Keratinocyte (primary cell): ENCODE measurements around the gene GATD1. TPM values are rescaled to one million over a fixed set of nuclear protein-coding genes. Genes with fewer than 3 reads are reported as not detected.

Experiments
- DNase-seq: peaks from one replicate; pipeline ENCODE4 v3.0.0-alpha.2; 2011; ENCODE audit warnings: low read depth, missing footprints, low spot score
- FAIRE-seq: peaks from 2 replicates; lab custom pipeline; 2011; peaks lifted over from hg19 to GRCh38; lab: Jason Lieb, UNC
- H2AFZ ChIP-seq: 2 replicates; pipeline ENCODE4 v1.6.0; 2012; ENCODE audit warnings: low read length, control low read depth, inconsistent platforms; ENCODE audit not compliant: control insufficient read depth
- H3K27ac ChIP-seq: 2 replicates; pipeline ENCODE4 v1.5.1; 2011; ENCODE audit warnings: low read length; ENCODE audit not compliant: control insufficient read depth, insufficient read depth
- H3K27me3 ChIP-seq: 3 replicates; pipeline ENCODE4 v1.6.0; 2011; ENCODE audit warnings: low read length; ENCODE audit not compliant: control insufficient read depth, insufficient read depth; ENCODE audit errors: extremely low read depth
- H3K36me3 ChIP-seq, 2 experiments: 2 replicates in 1 of 2; 3 replicates in 1 of 2; pipeline ENCODE4 v1.5.1; 2011; ENCODE audit warnings: low read length in 2 of 2, mild to moderate bottlenecking in 1 of 2; ENCODE audit not compliant: control insufficient read depth in 2 of 2, insufficient read depth in 2 of 2; ENCODE audit errors: extremely low read depth in 1 of 2
- H3K4me1 ChIP-seq: 3 replicates; pipeline ENCODE4 v1.5.1; 2011; ENCODE audit warnings: low read length; ENCODE audit not compliant: control insufficient read depth, insufficient read depth; ENCODE audit errors: extremely low read depth
- H3K4me2 ChIP-seq: 3 replicates; pipeline ENCODE4 v1.6.0; 2011; ENCODE audit warnings: low read depth, low read length; ENCODE audit not compliant: control insufficient read depth, insufficient read depth; ENCODE audit errors: extremely low read depth
- H3K4me3 ChIP-seq, 3 experiments: fragments of 200-600 bp in 1 of 3; sonication (generic) in 1 of 3; 2 replicates in 2 of 3; 3 replicates in 1 of 3; pipeline ENCODE4 v1.5.1; 2011 to 2016; ENCODE audit warnings: low read length in 3 of 3, mild to moderate bottlenecking in 3 of 3, control low read depth in 2 of 3, inconsistent platforms in 1 of 3, low read depth in 1 of 3, mixed read lengths in 1 of 3, mixed run types in 1 of 3, moderate library complexity in 1 of 3; ENCODE audit not compliant: control insufficient read depth in 2 of 3, insufficient read depth in 2 of 3; ENCODE audit errors: extremely low read depth in 1 of 3
- H3K79me2 ChIP-seq: 2 replicates; pipeline ENCODE4 v1.6.0; 2012; ENCODE audit warnings: low read length; ENCODE audit not compliant: control insufficient read depth, insufficient read depth
- H3K9ac ChIP-seq: 3 replicates; pipeline ENCODE4 v1.6.0; 2011; ENCODE audit warnings: low read length; ENCODE audit not compliant: control insufficient read depth, insufficient read depth; ENCODE audit errors: extremely low read depth
- H3K9me1 ChIP-seq: 3 replicates; pipeline ENCODE4 v1.6.0; 2011; ENCODE audit warnings: low read length; ENCODE audit not compliant: control insufficient read depth, insufficient read depth; ENCODE audit errors: extremely low read depth
- H3K9me3 ChIP-seq: 2 replicates; pipeline ENCODE4 v1.5.1; 2012; ENCODE audit warnings: low read depth, low read length; ENCODE audit not compliant: control insufficient read depth
- H4K20me1 ChIP-seq: 3 replicates; pipeline ENCODE4 v1.6.0; 2011; ENCODE audit warnings: low read length; ENCODE audit not compliant: control insufficient read depth, insufficient read depth; ENCODE audit errors: extremely low read depth
- EZH2 ChIP-seq: IDR thresholded peaks from one replicate; pipeline ENCODE4 v1.6.1; 2012; ENCODE audit warnings: inconsistent platforms, mild to moderate bottlenecking, low read length, moderate library complexity
- dilution Hi-C: fragments of 300-500 bp; cut with MboI; formaldehyde crosslinking; loops from one replicate; pipeline ENCODE4 v1.7.0; 2020; ENCODE audit warnings: low sequenced_read_pairs; ENCODE audit not compliant: extremely low pct_ligation_motif_present
- polyA plus RNA-seq, 5 experiments: library from polyadenylated mRNA; depleted of rRNA in 3 of 5; stranded (reverse) in 3 of 5; stranded (forward) in 1 of 5; unstranded in 1 of 5; fragments of >200 nt; gene quantifications; 1 replicate in 1 of 5; 2 replicates in 3 of 5; 3 replicates in 1 of 5; pipeline versions ENCODE4 v1.2.1 to v1.2.3, GENCODE V29; 2011 to 2012; ENCODE audit warnings: missing spikeins in 2 of 5, low read depth in 1 of 5, low replicate concordance in 1 of 5
- TF ChIP-seq, protein P1 (sequence below), 3 experiments: IDR thresholded peaks in 1 of 3; conservative IDR thresholded peaks in 1 of 3; optimal IDR thresholded peaks in 1 of 3; 2 replicates in 2 of 3; 3 replicates in 1 of 3; pipeline versions ENCODE3 to v1.5.1; 2011; ENCODE audit warnings: low read length in 3 of 3, mild to moderate bottlenecking in 3 of 3, moderate library complexity in 2 of 3, control low read depth in 1 of 3, inconsistent platforms in 1 of 3; ENCODE audit not compliant: insufficient read depth in 2 of 3; ENCODE audit errors: extremely low read depth in 1 of 3

Gene GATD1
- polyA plus RNA-seq, 1 donor (not counting 4 experiments of a cell fraction or from before 2014, with no cell fraction given) = 24.4 TPM

DNA sequence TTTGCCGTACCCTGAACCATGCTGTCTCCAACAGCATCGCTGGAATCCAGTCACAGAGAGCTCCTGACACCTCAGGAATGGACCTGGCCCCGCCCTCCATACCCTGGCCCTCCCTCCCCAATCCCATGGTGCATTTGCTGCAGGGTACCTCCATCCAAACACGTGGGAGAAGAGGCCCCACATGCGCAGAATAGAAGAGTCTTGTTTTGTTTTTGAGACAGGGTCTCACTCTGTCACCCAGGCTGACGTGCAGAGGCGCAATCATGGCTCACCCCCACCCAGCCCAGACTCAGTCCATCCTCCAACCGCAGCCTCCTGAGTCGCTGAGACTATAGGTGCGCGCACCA lies 39.1 kb upstream of the GATD1 start:
- Histone ChIP-seq H3K9me1 (peaks cover 7% of the 10 kb centered on the region), H4K20me1 (peaks cover 12% of the 10 kb centered on the region), H2AFZ (no peak overlapping the region), H3K36me3 (peaks cover 25% of the 10 kb centered on the region in 2 experiments), H3K79me2 (peaks cover 18% of the 10 kb centered on the region), H3K27ac (no peak overlapping the region), H3K4me1 (peaks cover 29% of the 10 kb centered on the region), H3K4me2 (no peak overlapping the region), H3K27me3 (no peaks in the 10 kb centered on the region), H3K9ac (no peak overlapping the region), H3K4me3 (no peak overlapping the region), H3K9me3 (no peaks in the 10 kb centered on the region)
- TF ChIP-seq EZH2 = no peak
- TF ChIP-seq, protein P1, sequence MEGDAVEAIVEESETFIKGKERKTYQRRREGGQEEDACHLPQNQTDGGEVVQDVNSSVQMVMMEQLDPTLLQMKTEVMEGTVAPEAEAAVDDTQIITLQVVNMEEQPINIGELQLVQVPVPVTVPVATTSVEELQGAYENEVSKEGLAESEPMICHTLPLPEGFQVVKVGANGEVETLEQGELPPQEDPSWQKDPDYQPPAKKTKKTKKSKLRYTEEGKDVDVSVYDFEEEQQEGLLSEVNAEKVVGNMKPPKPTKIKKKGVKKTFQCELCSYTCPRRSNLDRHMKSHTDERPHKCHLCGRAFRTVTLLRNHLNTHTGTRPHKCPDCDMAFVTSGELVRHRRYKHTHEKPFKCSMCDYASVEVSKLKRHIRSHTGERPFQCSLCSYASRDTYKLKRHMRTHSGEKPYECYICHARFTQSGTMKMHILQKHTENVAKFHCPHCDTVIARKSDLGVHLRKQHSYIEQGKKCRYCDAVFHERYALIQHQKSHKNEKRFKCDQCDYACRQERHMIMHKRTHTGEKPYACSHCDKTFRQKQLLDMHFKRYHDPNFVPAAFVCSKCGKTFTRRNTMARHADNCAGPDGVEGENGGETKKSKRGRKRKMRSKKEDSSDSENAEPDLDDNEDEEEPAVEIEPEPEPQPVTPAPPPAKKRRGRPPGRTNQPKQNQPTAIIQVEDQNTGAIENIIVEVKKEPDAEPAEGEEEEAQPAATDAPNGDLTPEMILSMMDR (optimal IDR thresholded peaks at IDR 0.05 in 1 of 3, IDR thresholded peaks at IDR 0.05 in 1 of 3, conservative IDR thresholded peaks at IDR 0.05 in 1 of 3; ENCODE audit: extremely low read depth in 1 of 3, insufficient read depth in 2 of 3, low read length in 3 of 3) = no peak
- FAIRE-seq = no peak
- dilution Hi-C loops = no loop called here
- no peak for DNase-seq

DNA sequence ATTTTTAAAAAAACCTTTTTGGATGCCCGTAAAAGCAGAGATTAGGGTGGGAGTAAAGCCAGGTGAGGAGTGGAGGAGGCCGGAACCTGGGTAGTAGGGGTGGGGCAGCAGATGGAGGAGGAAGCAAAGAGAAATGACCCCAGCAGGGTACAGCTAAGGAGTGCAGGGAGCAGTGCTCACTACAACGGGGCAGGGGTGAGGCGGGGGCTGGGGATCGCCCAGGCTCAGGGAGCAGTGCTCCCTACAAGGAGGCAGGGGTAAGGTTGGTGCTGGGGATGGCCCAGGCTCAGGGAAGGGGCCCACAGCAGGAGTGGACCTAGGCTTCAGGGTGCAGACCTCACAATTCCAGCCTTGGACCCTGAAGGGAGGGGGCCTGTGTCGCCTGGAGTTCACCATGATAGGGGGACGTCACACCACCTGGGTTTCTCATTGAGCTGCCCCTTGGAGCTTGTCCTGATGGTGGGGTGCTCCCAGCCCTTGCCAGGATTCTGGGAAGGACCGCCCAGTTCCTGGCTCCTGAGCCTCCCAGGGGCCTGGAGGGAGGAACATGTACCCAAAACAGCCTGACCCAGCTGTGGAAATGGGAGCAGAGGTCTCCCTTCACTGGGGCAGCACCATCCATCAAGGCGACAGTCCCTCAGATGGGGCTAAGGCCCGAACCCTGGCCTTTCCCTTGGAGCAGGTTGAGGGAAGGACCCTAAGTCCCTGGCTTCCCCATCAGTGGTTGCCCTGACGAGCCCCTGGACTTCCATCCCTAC lies 38.6 kb upstream of the GATD1 start:
- FAIRE-seq (no peak), DNase-seq (no peak)
- Histone ChIP-seq H3K36me3 (peaks cover 29 to 31% of the 10 kb centered on the region in 2 experiments), H4K20me1 (peaks cover 17% of the 10 kb centered on the region), H3K4me3 (no peak overlapping the region), H3K9me1 (peaks cover 3% of the 10 kb centered on the region), H2AFZ (no peak overlapping the region), H3K9me3 (no peaks in the 10 kb centered on the region), H3K27me3 (no peaks in the 10 kb centered on the region), H3K4me1 (peaks cover 29% of the 10 kb centered on the region), H3K4me2 (no peak overlapping the region), H3K9ac (no peak overlapping the region), H3K79me2 (peaks cover 19% of the 10 kb centered on the region), H3K27ac (no peak overlapping the region)
- dilution Hi-C loops = no loop called here
- TF ChIP-seq, protein P1 (optimal IDR thresholded peaks at IDR 0.05 in 1 of 3, IDR thresholded peaks at IDR 0.05 in 1 of 3, conservative IDR thresholded peaks at IDR 0.05 in 1 of 3; ENCODE audit: extremely low read depth in 1 of 3, insufficient read depth in 2 of 3, low read length in 3 of 3) = no peak
- TF ChIP-seq EZH2 = no peak
